GM12878 (cell line): ENCODE results near the gene PRSS12. TPM values are rescaled to one million over a fixed set of nuclear protein-coding genes. Genes with fewer than 3 reads are reported as not detected.
"Not testable (repeated sequence)": the region's sequence is repeated elsewhere in the genome, so short reads cannot be mapped to it uniquely, and the experiment has no call there.

Experiments
- ATAC-seq: fragments of 200-7000 bp; cut with Tn5 transposase; 3 replicates; pipeline ENCODE4 v1.9.1; 2020; ENCODE audit warnings: mild to moderate bottlenecking, moderate library complexity
- BruUV-seq: library from RNA; stranded (reverse); fragments of 400-500 nt; replicated peaks from 2 replicates; lab custom pipeline; 2021; lab: Mats Ljungman, UMichigan
- CTCF ChIA-PET: fragments of 300-600 bp; sonication (Branson Sonifier 250); formaldehyde crosslinking; extraction: SDS; loops from one replicate; lab custom pipeline; 2021; ENCODE audit warnings: inconsistent platforms; lab: Yijun Ruan, JAX
- POLR2A ChIA-PET: fragments of 350-600 bp; formaldehyde crosslinking; extraction: SDS; loops from one replicate; lab custom pipeline; 2021; ENCODE audit warnings: inconsistent platforms; lab: Charles Lee
- RAD21 ChIA-PET: fragments of 300-600 bp; sonication (Branson Sonifier 250); formaldehyde crosslinking; loops from one replicate; lab custom pipeline; 2023; ENCODE audit warnings: antibody characterized with exemption; ENCODE audit not compliant: unreplicated experiment; lab: Charles Lee
- SMC1A ChIA-PET: fragments of 300-600 bp; sonication (Branson Sonifier 250); formaldehyde crosslinking; loops from one replicate; lab custom pipeline; 2023; ENCODE audit not compliant: unreplicated experiment, uncharacterized antibody; lab: Charles Lee
- DNase-seq: peaks from one replicate; pipeline ENCODE4 v3.0.0-alpha.2; 2011; ENCODE audit warnings: low read depth, low spot score
- FAIRE-seq: peaks from 3 replicates; lab custom pipeline; 2011; peaks lifted over from hg19 to GRCh38; lab: Jason Lieb, UNC
- H2AFZ ChIP-seq: 2 replicates; pipeline ENCODE4 v1.6.0; 2011; ENCODE audit warnings: low read depth, low read length, control low read depth; ENCODE audit not compliant: control insufficient read depth
- H3K27ac ChIP-seq: 2 replicates; pipeline ENCODE4 v1.5.1; 2011; ENCODE audit warnings: control low read depth; ENCODE audit not compliant: control insufficient read depth, insufficient read depth
- H3K27me3 ChIP-seq, 2 experiments: replicated peaks in 1 of 2; 2 replicates each; pipeline versions ENCODE4 v1.6.0 to v1.6.1; 2011; ENCODE audit warnings: low read length in 1 of 2; ENCODE audit not compliant: control insufficient read depth in 2 of 2, insufficient read depth in 2 of 2
- H3K36me3 ChIP-seq, 2 experiments: 2 replicates each; pipeline ENCODE4 v1.5.1; 2011; ENCODE audit warnings: low read length in 1 of 2; ENCODE audit not compliant: control insufficient read depth in 2 of 2, insufficient read depth in 2 of 2
- H3K4me1 ChIP-seq: 2 replicates; pipeline ENCODE4 v1.6.1; 2011; ENCODE audit warnings: mild to moderate bottlenecking, low read length, moderate library complexity, mixed read lengths; ENCODE audit not compliant: control insufficient read depth, insufficient read depth
- H3K4me2 ChIP-seq: 2 replicates; pipeline ENCODE4 v1.6.0; 2011; ENCODE audit warnings: control low read depth; ENCODE audit not compliant: control insufficient read depth, insufficient read depth
- H3K4me3 ChIP-seq: fragments of 200-600 bp; sonication (generic); 2 replicates; pipeline ENCODE4 v1.5.1; 2016
- H3K79me2 ChIP-seq: 2 replicates; pipeline ENCODE4 v1.6.0; 2011; ENCODE audit warnings: low read length; ENCODE audit not compliant: control insufficient read depth, insufficient read depth
- H3K9ac ChIP-seq: 2 replicates; pipeline ENCODE4 v1.8.0; 2011; ENCODE audit warnings: low read length, control low read depth, mixed read lengths; ENCODE audit not compliant: control insufficient read depth, insufficient read depth
- H3K9me3 ChIP-seq: replicated peaks from 3 replicates; pipeline ENCODE4 v1.5.1; 2011; ENCODE audit warnings: mild to moderate bottlenecking, low read length; ENCODE audit not compliant: control insufficient read depth, insufficient read depth
- H4K20me1 ChIP-seq: 2 replicates; pipeline ENCODE4 v1.6.0; 2011; ENCODE audit not compliant: control insufficient read depth, insufficient read depth
- BCL3 ChIP-seq: IDR thresholded peaks from 2 replicates; pipeline ENCODE4 v1.6.1; 2011; ENCODE audit warnings: borderline replicate concordance, low read depth, mild to moderate bottlenecking, moderate library complexity, low read length; ENCODE audit not compliant: insufficient read depth, poor library complexity, severe bottlenecking
- BMI1 ChIP-seq: fragments of 450-650 bp; IDR thresholded peaks from 2 replicates; pipeline ENCODE4 v1.6.1; 2016; ENCODE audit warnings: mild to moderate bottlenecking, moderate library complexity, borderline replicate concordance
- EP300 ChIP-seq, 2 experiments: fragments of 150-350 bp in 1 of 2; IDR thresholded peaks; 2 replicates each; pipeline ENCODE4 v1.6.1; 2011 to 2012; ENCODE audit warnings: low read depth in 2 of 2, low read length in 2 of 2, borderline replicate concordance in 1 of 2, improper control_type of control experiment in 1 of 2, inconsistent platforms in 1 of 2; ENCODE audit not compliant: control insufficient read depth in 1 of 2
- MEF2B ChIP-seq: fragments of 450-650 bp; IDR thresholded peaks from 2 replicates; pipeline ENCODE4 v1.6.1; 2018; ENCODE audit warnings: mild to moderate bottlenecking, moderate library complexity; ENCODE audit not compliant: partially characterized antibody, poor library complexity, severe bottlenecking
- MYB ChIP-seq: fragments of 150-350 bp; IDR thresholded peaks from 2 replicates; pipeline ENCODE4 v1.6.1; 2014; ENCODE audit warnings: mild to moderate bottlenecking, low read depth, low read length, borderline replicate concordance
- NR2C1 ChIP-seq: fragments of 450-650 bp; IDR thresholded peaks from 2 replicates; pipeline ENCODE4 v1.6.1; 2017; ENCODE audit warnings: antibody characterized with exemption, mild to moderate bottlenecking, moderate library complexity
- RAD21 ChIP-seq: IDR thresholded peaks from 2 replicates; pipeline ENCODE4 v1.6.1; 2011; ENCODE audit warnings: mild to moderate bottlenecking, low read depth, low read length, moderate library complexity; ENCODE audit not compliant: insufficient read depth
- SREBF2 ChIP-seq: IDR thresholded peaks from 2 replicates; pipeline ENCODE4 v1.6.1; 2012; ENCODE audit warnings: mild to moderate bottlenecking, low read length
- WGBS: methylation state at CpG from one replicate; pipeline ENCODE4 v1.1.6; 2016; ENCODE audit warnings: low lambda C conversion rate; ENCODE audit not compliant: insufficient replicate concordance, insufficient coverage; ENCODE audit errors: missing lambda C conversion rate; 5-methylcytosine and 5-hydroxymethylcytosine counted together
- in situ Hi-C: fragments of 300-500 bp; cut with MboI; formaldehyde crosslinking; loops from 9 replicates; pipeline ENCODE4 v1.14.3; 2018; ENCODE audit warnings: mixed read lengths
- intact Hi-C: fragments of 100-400 bp; cut with micrococcal nuclease; formaldehyde crosslinking; loops from one replicate; pipeline ENCODE4 v1.14.2; 2022; ENCODE audit not compliant: unreplicated experiment
- polyA plus RNA-seq, 11 experiments: library from polyadenylated mRNA; depleted of rRNA in 4 of 11; unstranded in 6 of 11; stranded (reverse) in 5 of 11; fragments of >200 nt; fragmentation: Nextera tagmentation in 4 of 11; fragmentation: Illumina TruSeq in 1 of 11; extraction: Ambion mirVana in 4 of 11; extraction: Trizol in 1 of 11; gene quantifications; 1 replicate in 1 of 11; 2 replicates in 10 of 11; pipeline versions ENCODE4 v1.2.1 to v1.2.3, GENCODE V29; 2011 to 2016; ENCODE audit warnings: inconsistent platforms in 2 of 11, missing spikeins in 2 of 11, low read depth in 1 of 11
- total RNA-seq, 4 experiments: library from RNA; depleted of rRNA in 3 of 4; stranded (reverse); fragments of >200 nt in 3 of 4; fragmentation: Illumina TruSeq in 1 of 4; extraction: Trizol in 1 of 4; gene quantifications; 2 replicates each; pipeline versions ENCODE4 v1.2.1 to v1.2.3, GENCODE V29; 2013 to 2021

PRSS12 gene
- total and polyA plus RNA-seq, 10 of the 15 experiments (the other 5 are each of a cell fraction or from before 2014, with no cell fraction given): 0.04 to 0.34 (median 0.11) TPM; not detected in 2

GRCh38 chr4:118307643-118308042, 45.2 kb downstream of the PRSS12 start:
- Histone ChIP-seq H3K79me2 (no peaks in the 10 kb centered on the region), H3K36me3 (no peaks in the 10 kb centered on the region), H4K20me1 (no peaks in the 10 kb centered on the region), H3K9ac (no peak overlapping the region), H3K27ac (no peak overlapping the region), H3K27me3 (no peaks in the 10 kb centered on the region), H3K9me3 (no peaks in the 10 kb centered on the region), H2AFZ (no peak overlapping the region), H3K4me1 (no peaks in the 10 kb centered on the region), H3K4me2 (no peak overlapping the region), H3K4me3 (no peak overlapping the region)
- CTCF ChIA-PET: interaction anchor here (1.0 to 1.7 kb wide), 2 partner anchors 28 to 45 kb away, joined by 3 to 4 read pairs; partner anchors contain the start of gene PRSS12
- FAIRE-seq (no peak), DNase-seq (no peak), ATAC-seq (no peak)
- POLR2A ChIA-PET: no interaction called here
- SMC1A ChIA-PET: interaction anchor here (0.7 to 1.3 kb wide), 3 partner anchors 18 to 105 kb away, joined by 3 read pairs; no protein-coding TSS in a partner anchor
- WGBS: 48% methylated on average over 2 of the region's 2 CpGs
- intact Hi-C loops: no loop called here
- BruUV-seq: no TSS peak
- TF ChIP-seq MYB: no peak
- TF ChIP-seq EP300 (IDR thresholded peaks at IDR 0.05; ENCODE audit: borderline replicate concordance in 1 of 2, control insufficient read depth in 1 of 2, low read depth in 2 of 2, low read length in 2 of 2): no peak
- TF ChIP-seq NR2C1: no peak
- no peak for TF ChIP-seq MEF2B
- TF ChIP-seq SREBF2: no peak
- no peak for TF ChIP-seq RAD21
- TF ChIP-seq BCL3: no peak
- TF ChIP-seq BMI1: no peak
- in situ Hi-C loops: no loop called here
- RAD21 ChIA-PET: no interaction called here

- BruUV-seq, in situ Hi-C loops, ATAC-seq, FAIRE-seq, H3K4me1 ChIP-seq, H3K4me3 ChIP-seq, H3K4me2 ChIP-seq, H3K79me2 ChIP-seq, H3K9ac ChIP-seq, POLR2A ChIA-PET, intact Hi-C loops, RAD21 ChIA-PET, H3K27me3 ChIP-seq, H4K20me1 ChIP-seq, DNase-seq, H3K36me3 ChIP-seq, H3K9me3 ChIP-seq, H2AFZ ChIP-seq, H3K27ac ChIP-seq: not testable (repeated sequence)
- 84% methylated on average over 6 of the region's 6 CpGs for WGBS
- CTCF ChIA-PET: interaction anchor here (0.7 to 1.2 kb wide), 2 partner anchors 9 to 22 kb away, joined by 3 read pairs; no protein-coding TSS in a partner anchor
- SMC1A ChIA-PET: interaction anchor here (0.8 kb wide), 1 partner anchor 9 kb away, joined by 4 read pairs; no protein-coding TSS in a partner anchor
Observed at GRCh38 chr4:118299619-118300018, 53.2 kb downstream of the PRSS12 start.
